Head of caudate nucleus (tissue), 42 donors: ENCODE measurements around the gene TLR7.
A peak's percentile ranks its signal among the peaks of the same experiment; 100 is the strongest.

Experiments
- DNase-seq, 42 donors: peaks; one replicate each; pipeline versions ENCODE4 v3.0.0 to v3.0.0-alpha.2; 2020 to 2021; ENCODE audit warnings: mixed read lengths in 7 of 42
- intact Hi-C: fragments of 100-400 bp; cut with DNase I; formaldehyde crosslinking; loops from one replicate; pipeline ENCODE4 v1.15.0; 2022

Gene TLR7

GRCh38 chrX:12887141-12887540, 20.3 kb downstream of the TLR7 start:
- no peak for DNase-seq
- intact Hi-C loops, result no loop called here

GRCh38 chrX:12887767-12888166, 20.9 kb downstream of the TLR7 start:
- intact Hi-C loops, result no loop called here
- no peak for DNase-seq

- DNase-seq, result no peak
- intact Hi-C loops, result loop anchor here (10.0 kb wide), 1 partner anchor 76 kb away; no protein-coding TSS in a partner anchor
Observed at GRCh38 chrX:12890467-12890866, 23.6 kb downstream of the TLR7 start.

GRCh38 chrX:12891171-12891570, 24.3 kb downstream of the TLR7 start:
- peak in 2 of 42 donors; percentile 7 to 12 for DNase-seq
- intact Hi-C loops, result loop anchor here (10.0 kb wide), 1 partner anchor 76 kb away; no protein-coding TSS in a partner anchor

- peak in 2 of 42 donors; percentile 4 to 8 for DNase-seq
- intact Hi-C loops, result loop anchor here (10.0 kb wide), 1 partner anchor 77 kb away; no protein-coding TSS in a partner anchor
Observed at GRCh38 chrX:12891915-12892506, 25.1 kb downstream of the TLR7 start.

- intact Hi-C loops, result loop anchor here (10.0 kb wide), 1 partner anchor 78 kb away; no protein-coding TSS in a partner anchor
- DNase-seq, result no peak
Observed at GRCh38 chrX:12892716-12893115, 25.8 kb downstream of the TLR7 start.

- intact Hi-C loops, result loop anchor here (10.0 kb wide), 1 partner anchor 80 kb away; no protein-coding TSS in a partner anchor
- DNase-seq, result peak in 41 of 42 donors; percentile 5 to 75 (median 49)
Observed at GRCh38 chrX:12894074-12895030, 27.5 kb downstream of the TLR7 start.

GRCh38 chrX:12895866-12896265, 29.0 kb downstream of the TLR7 start:
- intact Hi-C loops, result loop anchor here (10.0 kb wide), 1 partner anchor 81 kb away; no protein-coding TSS in a partner anchor
- DNase-seq, result no peak

GRCh38 chrX:12896935-12897334, 30.1 kb downstream of the TLR7 start:
- intact Hi-C loops, result loop anchor here (10.0 kb wide), 1 partner anchor 82 kb away; no protein-coding TSS in a partner anchor
- DNase-seq, result no peak

GRCh38 chrX:12898073-12898472, 31.2 kb downstream of the TLR7 start:
- intact Hi-C loops, result loop anchor here (10.0 kb wide), 1 partner anchor 83 kb away; no protein-coding TSS in a partner anchor

GRCh38 chrX:12899506-12899905, 32.6 kb downstream of the TLR7 start:
- DNase-seq, result no peak
- intact Hi-C loops, result loop anchor here (10.0 kb wide), 1 partner anchor 85 kb away; no protein-coding TSS in a partner anchor

More at GRCh38 chrX:12898073-12898472, 31.2 kb downstream of the TLR7 start:
- DNase-seq, result no peak

GRCh38 chrX:12901486-12901885, 34.6 kb downstream of the TLR7 start:
- intact Hi-C loops, result no loop called here
- peak; percentile 21 to 85 (median 65) for DNase-seq

- intact Hi-C loops, result no loop called here
- no peak for DNase-seq
Observed at GRCh38 chrX:12903646-12904045, 36.8 kb downstream of the TLR7 start.

GRCh38 chrX:12906046-12906761, 39.3 kb downstream of the TLR7 start, which contains the start of gene TLR8:
Gene TLR8, plus strand, starts transcription at chrX:12906620. Its CDS starts 87 bp downstream, at chrX:12906707.
- intact Hi-C loops, result no loop called here
- DNase-seq, result no peak

- intact Hi-C loops, result no loop called here
- no peak for DNase-seq
Observed at GRCh38 chrX:12910423-12911121, 43.7 kb downstream of the TLR7 start.

GRCh38 chrX:12911122-12911470, 44.2 kb downstream of the TLR7 start:
- intact Hi-C loops, result no loop called here
- DNase-seq, result no peak

- intact Hi-C loops, result no loop called here
- no peak for DNase-seq
Observed at GRCh38 chrX:12912791-12913482, 46.1 kb downstream of the TLR7 start.

- DNase-seq, result no peak
- intact Hi-C loops, result no loop called here
Observed at GRCh38 chrX:12917753-12918152, 50.9 kb downstream of the TLR7 start.
